HL-60/S4 (cell line): ENCODE results near the gene MUC5AC.

Experiments
- in situ Hi-C: fragments of 300-500 bp; cut with MboI; formaldehyde crosslinking; loops from 2 replicates; pipeline ENCODE4 v1.14.3; 2022; ENCODE audit warnings: low sequenced_read_pairs

The MUC5AC gene

GRCh38 chr11:1193326-1194230 is 35.8 kb downstream of the MUC5AC start:
- in situ Hi-C loops, result no loop called here

- in situ Hi-C loops, result no loop called here
Observed at GRCh38 chr11:1194231-1194976, 36.7 kb downstream of the MUC5AC start.

GRCh38 chr11:1194977-1195681 is 37.4 kb downstream of the MUC5AC start:
- in situ Hi-C loops, result no loop called here

GRCh38 chr11:1195682-1196515 is 38.1 kb downstream of the MUC5AC start:
- in situ Hi-C loops, result no loop called here

- in situ Hi-C loops, result no loop called here
Observed at GRCh38 chr11:1196516-1197391, 39.0 kb downstream of the MUC5AC start.

- in situ Hi-C loops, result no loop called here
Observed at GRCh38 chr11:1197431-1197885, 39.7 kb downstream of the MUC5AC start.

- in situ Hi-C loops, result no loop called here
Observed at GRCh38 chr11:1197886-1198560, 40.3 kb downstream of the MUC5AC start.

- in situ Hi-C loops, result no loop called here
Observed at GRCh38 chr11:1198561-1199240, 40.9 kb downstream of the MUC5AC start.

GRCh38 chr11:1199241-1199750 is 41.5 kb downstream of the MUC5AC start:
- in situ Hi-C loops, result no loop called here

- in situ Hi-C loops, result no loop called here
Observed at GRCh38 chr11:1199751-1200610, 42.2 kb downstream of the MUC5AC start.

- in situ Hi-C loops, result no loop called here
Observed at GRCh38 chr11:1200611-1201191, 42.9 kb downstream of the MUC5AC start.

GRCh38 chr11:1201395-1202153 is 43.8 kb downstream of the MUC5AC start:
- in situ Hi-C loops, result no loop called here

- in situ Hi-C loops, result no loop called here
Observed at GRCh38 chr11:1202154-1202775, 44.5 kb downstream of the MUC5AC start.

GRCh38 chr11:1202776-1203504 is 45.2 kb downstream of the MUC5AC start:
- in situ Hi-C loops, result no loop called here
